A549 treated with ZK216348 at 1 μM for 4 hours (cell line): Measurements from ENCODE around the gene GEMIN7. TPM values are rescaled to one million over a fixed set of nuclear protein-coding genes. Genes with fewer than 3 reads are reported as not detected.

Source experiments
- total RNA-seq: library from RNA; stranded (reverse); fragments of 200-300 nt; extraction: Qiagen RNA extraction; gene quantifications from 5 replicates; pipeline ENCODE4 v1.2.3, GENCODE V29; 2022; ENCODE audit warnings: low read depth

GEMIN7 gene, protein sequence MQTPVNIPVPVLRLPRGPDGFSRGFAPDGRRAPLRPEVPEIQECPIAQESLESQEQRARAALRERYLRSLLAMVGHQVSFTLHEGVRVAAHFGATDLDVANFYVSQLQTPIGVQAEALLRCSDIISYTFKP
- total RNA-seq = 75.9 to 97.8 TPM (median 96.0 TPM) in 5 replicates

DNA sequence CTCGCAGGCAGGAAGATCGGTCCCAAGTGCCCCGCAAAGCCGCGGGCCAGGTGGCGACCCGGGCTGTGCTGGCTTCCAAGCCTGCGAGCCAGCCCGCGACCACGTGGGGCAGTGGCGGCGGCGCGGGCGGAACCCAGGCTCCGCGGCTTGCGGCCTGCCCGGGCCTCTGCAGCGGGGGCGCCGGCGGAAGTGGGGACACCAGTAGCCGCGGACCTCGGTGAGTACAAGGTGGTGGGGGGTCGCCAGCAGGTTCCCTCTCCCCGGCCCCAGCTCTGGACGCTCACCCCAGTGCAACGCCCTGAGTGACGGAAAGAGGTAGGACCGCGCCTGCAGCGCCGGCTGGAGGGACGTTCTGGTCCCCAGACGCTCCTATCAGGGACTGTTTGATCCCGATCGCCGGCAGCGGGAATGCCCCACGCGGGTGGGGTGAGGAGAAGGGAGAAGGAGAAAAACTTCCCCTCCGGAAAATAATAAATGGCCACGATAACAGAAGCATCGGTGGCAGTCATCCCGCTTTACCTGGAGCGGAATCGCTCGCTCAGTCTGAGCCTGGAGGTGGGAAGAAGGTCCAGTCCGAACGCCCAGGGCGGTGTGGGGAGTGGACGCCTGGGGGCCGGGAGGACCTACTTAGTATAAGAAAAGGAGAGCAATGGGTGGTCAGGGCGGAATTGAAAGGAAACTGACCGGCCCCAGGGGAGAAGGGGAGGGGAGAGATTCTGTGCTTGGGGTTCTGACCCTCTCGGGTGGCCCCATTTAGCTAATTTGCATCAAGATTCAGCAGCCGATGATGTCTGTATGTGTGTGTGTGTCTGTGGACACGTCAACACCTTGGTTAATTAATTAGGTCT, at the start of gene GEMIN7:
GEMIN7 (plus strand) TSS at position 198 of the 848 bp plus-strand sequence. CDS start 10,855 bp downstream, outside the sequence.

DNA sequence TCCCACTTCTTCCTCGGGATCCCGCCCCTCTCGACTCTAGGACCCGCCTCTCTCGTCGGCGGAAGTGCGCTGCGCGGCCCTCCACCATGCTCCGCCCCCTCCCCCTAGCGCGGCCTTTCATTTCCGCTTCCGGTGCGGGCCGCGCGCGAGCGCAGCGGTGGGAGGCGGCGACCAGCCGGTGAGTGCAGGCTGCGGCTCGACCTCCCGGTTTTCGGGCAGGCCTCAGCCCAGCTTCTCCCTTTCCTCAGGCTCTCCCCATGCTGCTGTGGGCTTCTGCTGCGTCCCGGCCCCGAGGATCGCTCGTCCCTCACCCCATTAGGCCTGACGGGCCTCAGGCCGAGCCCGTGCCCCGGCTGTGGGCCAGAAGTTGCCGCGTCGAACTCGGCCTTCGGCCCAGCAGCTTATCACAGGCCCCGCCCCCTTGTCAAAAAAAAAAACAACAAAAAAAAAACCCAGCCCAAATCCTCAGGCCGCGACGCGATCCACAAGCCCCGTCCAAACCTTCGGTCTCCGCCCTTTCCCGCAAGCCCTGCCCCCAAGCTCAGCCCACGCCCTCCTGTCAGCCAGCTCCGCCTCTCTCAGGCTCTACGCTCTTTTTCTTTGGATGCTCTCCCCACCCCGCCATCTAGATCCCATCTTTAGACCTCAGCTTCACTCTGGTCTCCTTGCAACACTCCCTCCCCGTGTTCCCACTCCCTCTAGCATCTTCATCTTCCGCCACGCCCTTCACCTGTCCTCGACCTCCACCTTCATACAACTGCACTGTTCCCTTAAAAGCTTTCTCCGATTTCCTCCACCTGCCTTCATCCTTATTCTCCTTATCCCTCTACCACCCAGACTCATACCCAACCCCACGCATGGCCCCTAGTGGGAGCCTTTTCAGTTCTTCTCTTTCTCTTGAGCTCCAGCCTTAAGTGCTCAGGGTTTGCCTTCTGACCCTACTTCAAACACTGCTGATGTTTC, 39.8 kb upstream of the GEMIN7 start, which contains the start of gene CLASRP:
CLASRP (plus strand) TSS at position 115 of the 963 bp plus-strand sequence. CDS start 1,168 bp downstream, outside the sequence.

DNA sequence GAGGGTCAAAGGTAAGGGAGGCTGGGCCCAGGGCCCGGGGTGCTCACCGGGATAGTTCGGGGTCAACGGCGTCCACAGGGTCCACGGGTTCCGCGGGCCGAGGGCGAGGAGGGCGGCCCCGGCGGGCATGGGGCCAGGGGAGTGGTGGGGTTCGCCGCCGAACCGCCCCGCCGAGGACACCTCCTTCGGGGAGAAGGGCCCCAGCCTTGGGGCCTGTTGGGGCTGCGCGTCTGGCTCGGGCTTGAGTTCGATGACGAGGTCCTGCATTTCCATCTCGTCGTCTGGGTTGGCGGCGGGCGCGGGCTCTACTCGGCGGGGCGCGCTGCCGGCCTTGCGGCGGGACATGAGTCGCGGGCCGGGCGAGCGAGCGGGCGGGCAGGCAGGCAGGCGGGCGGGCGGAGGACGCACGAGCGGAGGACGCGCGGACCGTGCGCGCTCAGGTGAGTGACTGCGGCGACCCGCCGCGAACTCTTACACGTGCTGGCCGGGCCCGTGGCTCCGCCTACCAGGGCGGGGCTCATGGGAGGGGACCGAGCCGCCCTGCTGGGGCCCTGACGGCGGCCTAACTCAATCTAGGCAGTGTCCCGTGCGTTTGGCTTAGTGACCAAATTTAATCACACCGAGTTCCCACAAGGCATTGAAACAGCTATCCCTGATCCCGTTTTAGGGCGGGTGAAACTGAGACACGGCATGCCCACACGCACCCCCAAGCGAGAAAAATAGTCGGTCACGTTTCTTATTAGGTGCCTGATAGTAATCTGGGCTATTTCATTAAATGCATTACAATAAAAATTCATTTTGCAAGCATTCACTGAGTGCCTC, 2.8 kb upstream of the GEMIN7 start, which contains the start of gene ZNF296:
ZNF296 (minus strand) TSS at position 450 of the 822 bp plus-strand sequence; CDS start at position 345, 105 bp downstream.

DNA sequence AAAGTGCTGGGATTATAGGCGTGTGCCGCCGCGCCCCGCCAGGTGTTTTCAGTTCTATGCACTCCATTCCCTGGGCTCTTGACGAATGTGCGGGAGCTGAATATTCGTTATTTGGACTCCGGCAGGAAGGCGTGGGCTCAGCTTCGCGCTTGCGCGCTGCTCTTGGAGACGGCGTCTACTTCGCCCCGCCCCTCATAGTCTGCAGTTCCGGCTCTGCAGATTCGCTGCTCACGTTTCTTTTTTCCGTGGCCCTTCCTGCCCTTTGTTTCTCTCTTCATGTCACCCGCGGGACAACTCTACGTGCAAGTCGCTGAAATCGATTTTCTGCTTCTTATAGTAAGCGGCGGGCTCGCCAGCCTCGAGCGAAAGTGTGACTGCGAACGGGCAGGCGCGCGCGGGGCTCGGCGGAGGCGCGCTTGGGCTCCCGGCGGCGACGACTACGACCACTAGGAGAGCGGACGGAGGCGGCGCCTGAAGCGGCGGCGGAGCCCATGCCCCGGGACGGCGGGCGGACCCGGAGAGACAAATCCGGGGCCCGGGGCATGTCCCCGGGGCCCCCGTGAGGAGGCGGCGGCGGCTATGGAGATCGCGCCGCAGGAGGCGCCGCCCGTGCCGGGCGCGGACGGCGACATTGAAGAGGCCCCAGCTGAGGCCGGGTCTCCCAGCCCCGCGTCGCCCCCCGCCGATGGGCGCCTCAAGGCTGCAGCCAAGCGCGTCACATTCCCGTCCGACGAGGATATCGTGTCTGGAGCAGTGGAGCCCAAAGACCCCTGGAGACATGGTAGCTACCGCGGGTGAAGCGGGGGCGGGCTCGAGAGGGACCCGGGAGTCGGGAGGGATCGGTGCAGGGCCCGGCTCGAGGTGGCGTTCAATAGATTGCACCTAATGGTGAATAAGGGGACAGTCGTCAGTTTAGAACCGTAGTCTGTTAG, 14.0 kb downstream of the GEMIN7 start, which contains the start of gene PPP1R37:
PPP1R37 (plus strand) TSS at position 433 of the 932 bp plus-strand sequence; CDS start at position 580, 147 bp downstream.

Other genes with a start within 250 kb of the GEMIN7 start
- gene NECTIN2, start 233.0 kb upstream of the GEMIN7 start, total RNA-seq = 66.5 to 87.0 TPM (median 80.6 TPM) in 5 replicates
- gene TOMM40, start 188.0 kb upstream of the GEMIN7 start, total RNA-seq = 157 to 269 TPM (median 249 TPM) in 5 replicates
- gene APOE, start 173.5 kb upstream of the GEMIN7 start, total RNA-seq = 9.7 to 22.0 TPM (median 15.3 TPM) in 5 replicates
- gene APOC1, start 164.7 kb upstream of the GEMIN7 start, total RNA-seq = 106 to 124 TPM (median 109 TPM) in 5 replicates
- gene APOC4, start 137.0 kb upstream of the GEMIN7 start, total RNA-seq = not detected in 5 replicates
- not detected in 5 replicates for gene APOC2, start 133.2 kb upstream of the GEMIN7 start, total RNA-seq
- gene CLPTM1, start 123.9 kb upstream of the GEMIN7 start, total RNA-seq = 105 to 202 TPM (median 186 TPM) in 5 replicates
- gene RELB, start 77.8 kb upstream of the GEMIN7 start, total RNA-seq = 21.5 to 47.3 TPM (median 39.4 TPM) in 5 replicates
- 53.3 to 78.2 TPM (median 70.7 TPM) in 5 replicates for gene CLASRP, start 40.2 kb upstream of the GEMIN7 start, total RNA-seq
- 5.5 to 12.5 TPM (median 11.8 TPM) in 5 replicates for gene ZNF296, start 2.8 kb upstream of the GEMIN7 start, total RNA-seq
- 23.1 to 37.0 TPM (median 36.1 TPM) in 5 replicates for gene PPP1R37, start 13.9 kb downstream of the GEMIN7 start, total RNA-seq
- 0.08 to 0.34 TPM (median 0.32 TPM) in 5 replicates for gene NKPD1, start 81.7 kb downstream of the GEMIN7 start, total RNA-seq
- gene TRAPPC6A, start 99.0 kb downstream of the GEMIN7 start, total RNA-seq = 29.2 to 47.2 TPM (median 38.5 TPM) in 5 replicates
- gene BLOC1S3, start 99.5 kb downstream of the GEMIN7 start, total RNA-seq = 13.7 to 22.6 TPM (median 17.2 TPM) in 5 replicates
- 1.0 to 2.0 TPM (median 2.0 TPM) in 5 replicates for gene EXOC3L2, start 166.1 kb downstream of the GEMIN7 start, total RNA-seq
- gene MARK4, start 172.0 kb downstream of the GEMIN7 start, total RNA-seq = 5.5 to 8.6 TPM (median 7.4 TPM) in 5 replicates
- gene CKM, start 243.6 kb downstream of the GEMIN7 start, total RNA-seq = 0.08 TPM in 1 of 5 replicates, not detected in the others